ENCODE data around the gene ELFN1. TPM values are rescaled to one million over a fixed set of nuclear protein-coding genes. Genes with fewer than 3 reads are reported as not detected.

Gene ELFN1
- total and polyA plus RNA-seq, 9 of the 15 experiments (the other 6 are each of a cell fraction or from before 2014, with no cell fraction given) = 0.04 to 0.64 (median 0.18) TPM; not detected in 2

GRCh38 chr7:1671594-1672451 is 1.7 kb downstream of the ELFN1 start:
- peaks cover 27 to 51% of the 10 kb centered on the region in 2 experiments; a peak in 4 of 5 replicates for H3K27me3 ChIP-seq (ENCODE audit: control insufficient read depth in 2 of 2, insufficient read depth in 2 of 2, low read length in 2 of 2)
- no peaks in the 10 kb centered on the region for H3K36me3 ChIP-seq (ENCODE audit: control insufficient read depth, insufficient read depth, low read length)
- no peak overlapping the region for H3K4me3 ChIP-seq
- ChIA-PET POLR2A (interaction anchor here (0.7 kb wide), 1 partner anchor 73 kb away, joined by 3 read pairs; no protein-coding TSS in a partner anchor), CTCF (ENCODE audit: low intra/inter-chr PET ratio) (interaction anchor here (0.6 kb wide), 1 partner anchor 428 kb away, joined by 3 read pairs; no protein-coding TSS in a partner anchor)
- FAIRE-seq (no peak), DNase-seq (ENCODE audit: extremely low read depth in 1 of 4, low spot score in 3 of 4) (no peak), ATAC-seq (no peak)
- H3K4me2 ChIP-seq (ENCODE audit: insufficient read depth, low read length) = no peak overlapping the region
- in situ Hi-C loops (cut with MboI) (no loop called here), intact Hi-C loops (cut with micrococcal nuclease) (no loop called here)
- H3K27ac ChIP-seq (ENCODE audit: extremely low read depth, low read depth, low read length) = no peak overlapping the region
- no peaks in the 10 kb centered on the region for H3K9me1 ChIP-seq (ENCODE audit: control insufficient read depth, insufficient read depth, low read length)
- 2% methylated on average over 13 of the region's 13 CpGs for WGBS (ENCODE audit: insufficient coverage, low coverage, missing lambda C conversion rate)
- H3K79me2 ChIP-seq (ENCODE audit: control insufficient read depth, insufficient read depth, low read length) = no peaks in the 10 kb centered on the region
- H4K20me1 ChIP-seq (replicated peaks; ENCODE audit: control insufficient read depth, insufficient read depth, low read length) = peaks cover 11% of the 10 kb centered on the region; the same call in 1 of the 2 replicates
- no peak overlapping the region for H3K9ac ChIP-seq (ENCODE audit: insufficient read depth in 1 of 2, low read depth in 2 of 2, low read length in 2 of 2)
- no TSS peak for BruUV-seq (replicated peaks)
- H3K4me1 ChIP-seq (replicated peaks in 1 of 2; ENCODE audit: control insufficient read depth in 2 of 2, insufficient read depth in 2 of 2, low read length in 2 of 2) = peaks cover 0 to 52% of the 10 kb centered on the region in 2 experiments; a peak in 2 of 5 replicates
- no peaks in the 10 kb centered on the region for H3K9me3 ChIP-seq (replicated peaks; ENCODE audit: control insufficient read depth, insufficient read depth, low read depth, low read length)
- TF ChIP-seq TEAD4 (IDR thresholded peaks at IDR 0.05; ENCODE audit: low read length) (no peak), TEAD4 (CRISPR knock-in tag; IDR thresholded peaks at IDR 0.05; ENCODE audit: borderline replicate concordance) (no peak), KDM4B (IDR thresholded peaks at IDR 0.05; ENCODE audit: borderline replicate concordance in 2 of 2, low read depth in 1 of 2) (no peak), E4F1 (CRISPR knock-in tag; IDR thresholded peaks at IDR 0.05; ENCODE audit: borderline replicate concordance) (no peak), TCFL5 (CRISPR knock-in tag; conservative IDR thresholded peaks at IDR 0.05) (no peak), YY1 (IDR thresholded peaks at IDR 0.05; ENCODE audit: borderline replicate concordance in 1 of 3, control insufficient read depth in 1 of 3, extremely low read depth in 1 of 3, insufficient read depth in 3 of 3, insufficient read length in 1 of 3, insufficient replicate concordance in 2 of 3, low read depth in 1 of 3, low read length in 2 of 3) (no peak), ZNF507 (tag; conservative IDR thresholded peaks at IDR 0.05) (no peak), GATAD2A (IDR thresholded peaks at IDR 0.05) (no peak), MTA3 (IDR thresholded peaks at IDR 0.05; ENCODE audit: borderline replicate concordance) (no peak), COPS2 (conservative IDR thresholded peaks at IDR 0.05) (no peak), MCM7 (IDR thresholded peaks at IDR 0.05) (no peak), ZEB2 (IDR thresholded peaks at IDR 0.05) (no peak), USF1 (CRISPR knock-in tag; IDR thresholded peaks at IDR 0.05) (no peak), PML (IDR thresholded peaks at IDR 0.05; ENCODE audit: low read length) (no peak)
- no peak overlapping the region for H2AFZ ChIP-seq (ENCODE audit: low read depth, low read length)
